ENCODE measurements around the gene KCNJ16.

Gene KCNJ16

GRCh38 chr17:70074956-70075355, at the start of gene KCNJ16:
Gene KCNJ16 (plus strand): TSS chr17:70075225. CDS start chr17:70132088, 56,863 bp downstream.
- ChIA-PET POLR2A (ENCODE audit: low non-redundant PET) (no interaction called here), CTCF (no interaction called here)
- TF ChIP-seq CTCF (conservative IDR thresholded peaks at IDR 0.05; ENCODE audit: low read depth): no peak
- DNase-seq (ENCODE audit: low spot score): no peak
- no peak within 1 kb of the TSS for H3K27ac ChIP-seq

GRCh38 chr17:70028397-70028796, 46.6 kb upstream of the KCNJ16 start:
- no peak for DNase-seq (ENCODE audit: low spot score)
- H3K27ac ChIP-seq: no peak overlapping the region
- CTCF ChIA-PET: interaction anchor here (0.6 to 0.7 kb wide), 2 partner anchors 357 to 419 kb away, joined by 3 to 5 read pairs; no protein-coding TSS in a partner anchor
- POLR2A ChIA-PET (ENCODE audit: low non-redundant PET): no interaction called here
- TF ChIP-seq CTCF (conservative IDR thresholded peaks at IDR 0.05; ENCODE audit: low read depth): no peak

- CTCF ChIA-PET: no interaction called here
- H3K27ac ChIP-seq: no peak overlapping the region
- no peak for TF ChIP-seq CTCF (conservative IDR thresholded peaks at IDR 0.05; ENCODE audit: low read depth)
- DNase-seq (ENCODE audit: low spot score): no peak
- POLR2A ChIA-PET (ENCODE audit: low non-redundant PET): no interaction called here
Measured at GRCh38 chr17:70028978-70029767, 45.9 kb upstream of the KCNJ16 start.

- POLR2A ChIA-PET (ENCODE audit: low non-redundant PET): no interaction called here
- DNase-seq (ENCODE audit: low spot score): no peak
- no peak overlapping the region for H3K27ac ChIP-seq
- CTCF ChIA-PET: interaction anchor here (0.6 kb wide), 1 partner anchor 26 kb away, joined by 3 read pairs; no protein-coding TSS in a partner anchor
- no peak for TF ChIP-seq CTCF (conservative IDR thresholded peaks at IDR 0.05; ENCODE audit: low read depth)
Measured at GRCh38 chr17:70030371-70030770, 44.7 kb upstream of the KCNJ16 start.

GRCh38 chr17:70031341-70031740, 43.7 kb upstream of the KCNJ16 start:
- no peak for DNase-seq (ENCODE audit: low spot score)
- CTCF ChIA-PET: no interaction called here
- no peak overlapping the region for H3K27ac ChIP-seq
- POLR2A ChIA-PET (ENCODE audit: low non-redundant PET): no interaction called here
- no peak for TF ChIP-seq CTCF (conservative IDR thresholded peaks at IDR 0.05; ENCODE audit: low read depth)

- ChIA-PET POLR2A (ENCODE audit: low non-redundant PET) (no interaction called here), CTCF (no interaction called here)
Measured at GRCh38 chr17:70033165-70033564, 41.9 kb upstream of the KCNJ16 start.

More at GRCh38 chr17:70033165-70033564, 41.9 kb upstream of the KCNJ16 start:
- TF ChIP-seq CTCF (conservative IDR thresholded peaks at IDR 0.05; ENCODE audit: low read depth): no peak
- no peak for DNase-seq (ENCODE audit: low spot score)
- H3K27ac ChIP-seq: no peak overlapping the region
